GM12878 (cell line): ENCODE results near the gene AKT1S1.

ENCODE experiments used
- ASH2L ChIP-seq: fragments of 300-600, 200-600 bp; sonication (generic); IDR thresholded peaks from 2 replicates; pipeline ENCODE4 v1.6.1; 2017; ENCODE audit warnings: low read depth, mild to moderate bottlenecking, borderline replicate concordance
- CBFB ChIP-seq: IDR thresholded peaks from 2 replicates; pipeline ENCODE4 v1.6.1; 2016; ENCODE audit warnings: antibody characterized with exemption, low read depth
- EP300 ChIP-seq, 2 experiments: fragments of 150-350 bp in 1 of 2; IDR thresholded peaks; 2 replicates each; pipeline ENCODE4 v1.6.1; 2011 to 2012; ENCODE audit warnings: low read depth in 2 of 2, low read length in 2 of 2, borderline replicate concordance in 1 of 2, improper control_type of control experiment in 1 of 2, inconsistent platforms in 1 of 2; ENCODE audit not compliant: control insufficient read depth in 1 of 2
- GABPA ChIP-seq: IDR thresholded peaks from 2 replicates; pipeline ENCODE4 v1.6.1; 2014; ENCODE audit warnings: antibody characterized with exemption, low read depth, mild to moderate bottlenecking, inconsistent platforms
- KDM1A ChIP-seq: fragments of 200-600 bp; sonication (generic); IDR thresholded peaks from 2 replicates; pipeline ENCODE4 v1.6.1; 2016; ENCODE audit warnings: borderline replicate concordance
- RFX5 ChIP-seq: IDR thresholded peaks from 2 replicates; pipeline ENCODE4 v1.6.1; 2011; ENCODE audit warnings: low read depth, low read length, improper control_type of control experiment
- SMARCA5 ChIP-seq: fragments of 450-650 bp; IDR thresholded peaks from 2 replicates; pipeline ENCODE4 v1.6.1; 2017; ENCODE audit warnings: mild to moderate bottlenecking
- TCF12 ChIP-seq: IDR thresholded peaks from 2 replicates; pipeline ENCODE4 v1.6.1; 2011; ENCODE audit warnings: low read depth, mild to moderate bottlenecking, low read length
- TF ChIP-seq, protein P1 (sequence below), 3 experiments: IDR thresholded peaks in 2 of 3; conservative IDR thresholded peaks in 1 of 3; 2 replicates each; pipeline ENCODE4 v1.5.1; 2011; ENCODE audit warnings: low read depth in 3 of 3, low read length in 3 of 3, mild to moderate bottlenecking in 3 of 3, control low read depth in 2 of 3, moderate library complexity in 2 of 3, inconsistent platforms in 1 of 3, mixed read lengths in 1 of 3; ENCODE audit not compliant: control insufficient read depth in 2 of 3, insufficient read depth in 1 of 3; ENCODE audit errors: extremely low read depth in 1 of 3
- TF ChIP-seq, protein P2 (sequence below): fragments of 150-350 bp; IDR thresholded peaks from 2 replicates; pipeline ENCODE4 v1.6.1; 2016; ENCODE audit warnings: low read depth, low read length
- TF ChIP-seq, protein P3 (sequence below): IDR thresholded peaks from 2 replicates; pipeline ENCODE4 v1.6.1; 2012; ENCODE audit warnings: low read depth, low read length, improper control_type of control experiment

DNA sequence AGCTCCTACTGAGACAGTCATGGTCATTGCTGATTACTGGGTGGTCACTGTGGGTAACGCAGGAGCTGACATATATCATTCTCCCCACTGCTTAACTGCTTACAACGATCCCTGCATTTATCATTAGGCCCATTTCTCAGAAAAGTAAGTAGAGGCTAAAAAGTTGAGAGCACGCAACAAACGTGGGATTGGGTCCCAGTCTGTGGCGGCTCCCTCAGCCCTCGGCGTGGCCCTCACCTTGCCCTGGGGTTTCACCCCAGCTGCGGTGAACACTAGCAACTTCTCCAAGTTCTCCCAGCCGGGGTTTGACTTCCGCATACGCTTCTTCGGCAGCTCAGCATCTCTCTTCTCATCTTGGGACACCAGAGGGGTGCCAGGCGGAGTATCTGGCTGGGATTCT is 12.3 kb downstream of the AKT1S1 start:
- TF ChIP-seq RFX5, result no peak
- TF ChIP-seq CBFB, result no peak
- no peak for TF ChIP-seq TCF12
- TF ChIP-seq EP300 (IDR thresholded peaks at IDR 0.05; ENCODE audit: borderline replicate concordance in 1 of 2, control insufficient read depth in 1 of 2, low read depth in 2 of 2, low read length in 2 of 2), result no peak
- no peak for TF ChIP-seq ASH2L
- no peak for TF ChIP-seq SMARCA5
- TF ChIP-seq, protein P1, sequence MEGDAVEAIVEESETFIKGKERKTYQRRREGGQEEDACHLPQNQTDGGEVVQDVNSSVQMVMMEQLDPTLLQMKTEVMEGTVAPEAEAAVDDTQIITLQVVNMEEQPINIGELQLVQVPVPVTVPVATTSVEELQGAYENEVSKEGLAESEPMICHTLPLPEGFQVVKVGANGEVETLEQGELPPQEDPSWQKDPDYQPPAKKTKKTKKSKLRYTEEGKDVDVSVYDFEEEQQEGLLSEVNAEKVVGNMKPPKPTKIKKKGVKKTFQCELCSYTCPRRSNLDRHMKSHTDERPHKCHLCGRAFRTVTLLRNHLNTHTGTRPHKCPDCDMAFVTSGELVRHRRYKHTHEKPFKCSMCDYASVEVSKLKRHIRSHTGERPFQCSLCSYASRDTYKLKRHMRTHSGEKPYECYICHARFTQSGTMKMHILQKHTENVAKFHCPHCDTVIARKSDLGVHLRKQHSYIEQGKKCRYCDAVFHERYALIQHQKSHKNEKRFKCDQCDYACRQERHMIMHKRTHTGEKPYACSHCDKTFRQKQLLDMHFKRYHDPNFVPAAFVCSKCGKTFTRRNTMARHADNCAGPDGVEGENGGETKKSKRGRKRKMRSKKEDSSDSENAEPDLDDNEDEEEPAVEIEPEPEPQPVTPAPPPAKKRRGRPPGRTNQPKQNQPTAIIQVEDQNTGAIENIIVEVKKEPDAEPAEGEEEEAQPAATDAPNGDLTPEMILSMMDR (IDR thresholded peaks at IDR 0.05 in 2 of 3, conservative IDR thresholded peaks at IDR 0.05 in 1 of 3; ENCODE audit: control insufficient read depth in 2 of 3, extremely low read depth in 1 of 3, insufficient read depth in 1 of 3, low read depth in 3 of 3, low read length in 3 of 3), result no peak
- TF ChIP-seq, protein P2, sequence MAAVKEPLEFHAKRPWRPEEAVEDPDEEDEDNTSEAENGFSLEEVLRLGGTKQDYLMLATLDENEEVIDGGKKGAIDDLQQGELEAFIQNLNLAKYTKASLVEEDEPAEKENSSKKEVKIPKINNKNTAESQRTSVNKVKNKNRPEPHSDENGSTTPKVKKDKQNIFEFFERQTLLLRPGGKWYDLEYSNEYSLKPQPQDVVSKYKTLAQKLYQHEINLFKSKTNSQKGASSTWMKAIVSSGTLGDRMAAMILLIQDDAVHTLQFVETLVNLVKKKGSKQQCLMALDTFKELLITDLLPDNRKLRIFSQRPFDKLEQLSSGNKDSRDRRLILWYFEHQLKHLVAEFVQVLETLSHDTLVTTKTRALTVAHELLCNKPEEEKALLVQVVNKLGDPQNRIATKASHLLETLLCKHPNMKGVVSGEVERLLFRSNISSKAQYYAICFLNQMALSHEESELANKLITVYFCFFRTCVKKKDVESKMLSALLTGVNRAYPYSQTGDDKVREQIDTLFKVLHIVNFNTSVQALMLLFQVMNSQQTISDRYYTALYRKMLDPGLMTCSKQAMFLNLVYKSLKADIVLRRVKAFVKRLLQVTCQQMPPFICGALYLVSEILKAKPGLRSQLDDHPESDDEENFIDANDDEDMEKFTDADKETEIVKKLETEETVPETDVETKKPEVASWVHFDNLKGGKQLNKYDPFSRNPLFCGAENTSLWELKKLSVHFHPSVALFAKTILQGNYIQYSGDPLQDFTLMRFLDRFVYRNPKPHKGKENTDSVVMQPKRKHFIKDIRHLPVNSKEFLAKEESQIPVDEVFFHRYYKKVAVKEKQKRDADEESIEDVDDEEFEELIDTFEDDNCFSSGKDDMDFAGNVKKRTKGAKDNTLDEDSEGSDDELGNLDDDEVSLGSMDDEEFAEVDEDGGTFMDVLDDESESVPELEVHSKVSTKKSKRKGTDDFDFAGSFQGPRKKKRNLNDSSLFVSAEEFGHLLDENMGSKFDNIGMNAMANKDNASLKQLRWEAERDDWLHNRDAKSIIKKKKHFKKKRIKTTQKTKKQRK, result no peak
- TF ChIP-seq, protein P3, sequence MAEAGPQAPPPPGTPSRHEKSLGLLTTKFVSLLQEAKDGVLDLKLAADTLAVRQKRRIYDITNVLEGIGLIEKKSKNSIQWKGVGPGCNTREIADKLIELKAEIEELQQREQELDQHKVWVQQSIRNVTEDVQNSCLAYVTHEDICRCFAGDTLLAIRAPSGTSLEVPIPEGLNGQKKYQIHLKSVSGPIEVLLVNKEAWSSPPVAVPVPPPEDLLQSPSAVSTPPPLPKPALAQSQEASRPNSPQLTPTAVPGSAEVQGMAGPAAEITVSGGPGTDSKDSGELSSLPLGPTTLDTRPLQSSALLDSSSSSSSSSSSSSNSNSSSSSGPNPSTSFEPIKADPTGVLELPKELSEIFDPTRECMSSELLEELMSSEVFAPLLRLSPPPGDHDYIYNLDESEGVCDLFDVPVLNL, result no peak
- no peak for TF ChIP-seq GABPA
- no peak for TF ChIP-seq KDM1A
